ENCODE results near the gene MYO10. TPM values are rescaled to one million over a fixed set of nuclear protein-coding genes. Genes with fewer than 3 reads are reported as not detected.
A peak's percentile ranks its signal among the peaks of the same experiment; 100 is the strongest.

Gene MYO10
- total RNA-seq, 1 donor, result 37.1 TPM

- no peak overlapping the region for H3K4me3 ChIP-seq (ENCODE audit: low read depth, low read length)
- TF ChIP-seq CTCF (IDR thresholded peaks at IDR 0.05; ENCODE audit: insufficient read depth, low read length), result no peak
- no peak for DNase-seq (ENCODE audit: low read depth)
Measured at GRCh38 chr5:16961131-16961530, 25.0 kb upstream of the MYO10 start.

GRCh38 chr5:16957304-16958196 is 21.5 kb upstream of the MYO10 start:
- no peak for TF ChIP-seq CTCF (IDR thresholded peaks at IDR 0.05; ENCODE audit: insufficient read depth, low read length)
- no peak overlapping the region for H3K4me3 ChIP-seq (ENCODE audit: low read depth, low read length)
- DNase-seq (ENCODE audit: low read depth), result peak; percentile 97

DNA sequence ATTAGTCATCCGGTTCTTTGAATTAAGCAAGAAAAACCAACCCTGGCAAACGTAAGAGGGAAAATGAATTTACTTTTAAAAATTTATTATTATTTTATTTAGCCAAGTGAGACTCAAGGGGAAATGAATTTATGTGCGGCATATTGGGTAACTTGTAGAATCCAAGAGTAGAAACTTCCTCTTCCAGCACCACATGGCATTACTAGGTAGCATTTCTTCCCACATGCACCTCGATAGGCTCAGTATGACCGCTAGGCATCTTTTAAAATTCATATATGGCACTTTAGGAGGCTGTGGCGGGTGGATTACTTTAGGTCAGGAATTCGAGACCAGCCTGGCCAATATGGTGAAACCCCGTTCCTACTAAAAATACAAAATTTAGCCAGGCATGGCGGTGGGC is 17.6 kb upstream of the MYO10 start:
- no peak overlapping the region for H3K4me3 ChIP-seq (ENCODE audit: low read depth, low read length)
- no peak for DNase-seq (ENCODE audit: low read depth)
- TF ChIP-seq CTCF (IDR thresholded peaks at IDR 0.05; ENCODE audit: insufficient read depth, low read length), result no peak

- DNase-seq (ENCODE audit: low read depth), result no peak
- H3K4me3 ChIP-seq (ENCODE audit: low read depth, low read length), result no peak overlapping the region
- no peak for TF ChIP-seq CTCF (IDR thresholded peaks at IDR 0.05; ENCODE audit: insufficient read depth, low read length)
Measured at GRCh38 chr5:16952968-16953671, 17.0 kb upstream of the MYO10 start.

DNA sequence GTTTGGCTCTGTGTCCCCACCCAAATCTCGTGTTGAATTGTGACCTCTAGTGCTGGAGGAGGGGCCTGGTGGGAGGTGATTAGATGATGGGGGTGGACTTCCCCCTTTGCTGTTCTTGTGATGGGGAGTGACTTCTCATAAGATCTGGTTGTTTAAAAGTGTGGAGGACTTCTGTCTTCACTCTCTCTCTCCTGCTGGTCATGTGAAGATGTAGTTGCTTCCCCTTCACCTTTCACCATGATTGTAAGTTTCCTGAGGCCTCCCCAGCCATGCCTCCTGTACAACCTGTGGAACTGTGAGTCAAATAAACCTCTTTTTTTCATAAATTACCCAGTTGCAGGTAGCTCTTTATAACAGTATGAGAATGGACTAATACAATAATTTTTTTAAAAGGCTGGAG is 10.6 kb upstream of the MYO10 start:
- H3K4me3 ChIP-seq (ENCODE audit: low read depth, low read length), result no peak overlapping the region
- DNase-seq (ENCODE audit: low read depth), result no peak
- no peak for TF ChIP-seq CTCF (IDR thresholded peaks at IDR 0.05; ENCODE audit: insufficient read depth, low read length)

GRCh38 chr5:16944816-16945562 is 8.9 kb upstream of the MYO10 start:
- no peak overlapping the region for H3K4me3 ChIP-seq (ENCODE audit: low read depth, low read length)
- TF ChIP-seq CTCF (IDR thresholded peaks at IDR 0.05; ENCODE audit: insufficient read depth, low read length), result no peak
- DNase-seq (ENCODE audit: low read depth), result peak; percentile 39
